GM18909 (cell line): ENCODE measurements around the gene GCNT2.
A peak's percentile ranks its signal among the peaks of the same experiment; 100 is the strongest.
"Not testable (repeated sequence)": the region's sequence is repeated elsewhere in the genome, so short reads cannot be mapped to it uniquely, and the experiment has no call there.

Experiments
- ATAC-seq: cut with Tn5 transposase; IDR thresholded peaks from one replicate; pipeline ENCODE4 v1.9.1; 2021; ENCODE audit warnings: mild to moderate bottlenecking; ENCODE audit not compliant: unreplicated experiment, poor library complexity

The GCNT2 gene

DNA sequence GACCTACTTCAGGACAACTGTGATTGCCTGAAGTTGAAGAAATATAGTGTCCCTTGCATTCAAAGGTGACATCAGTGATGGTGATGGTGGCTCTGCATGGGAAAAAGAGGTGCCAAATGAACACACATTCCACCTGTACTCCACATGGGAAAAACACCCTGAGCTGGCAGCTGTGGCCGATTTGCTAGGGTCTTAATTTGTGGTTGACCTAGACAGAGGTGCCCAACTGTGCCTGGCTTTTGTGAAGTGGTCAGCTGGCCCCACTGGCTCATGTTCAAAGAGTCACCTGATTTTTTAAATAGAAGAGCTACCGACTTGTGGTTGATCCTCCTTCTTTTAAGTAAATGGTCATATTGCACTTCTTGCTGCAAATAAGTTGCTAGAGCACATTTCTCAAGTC is 7.6 kb upstream of the GCNT2 start:
- ATAC-seq, result no peak

DNA sequence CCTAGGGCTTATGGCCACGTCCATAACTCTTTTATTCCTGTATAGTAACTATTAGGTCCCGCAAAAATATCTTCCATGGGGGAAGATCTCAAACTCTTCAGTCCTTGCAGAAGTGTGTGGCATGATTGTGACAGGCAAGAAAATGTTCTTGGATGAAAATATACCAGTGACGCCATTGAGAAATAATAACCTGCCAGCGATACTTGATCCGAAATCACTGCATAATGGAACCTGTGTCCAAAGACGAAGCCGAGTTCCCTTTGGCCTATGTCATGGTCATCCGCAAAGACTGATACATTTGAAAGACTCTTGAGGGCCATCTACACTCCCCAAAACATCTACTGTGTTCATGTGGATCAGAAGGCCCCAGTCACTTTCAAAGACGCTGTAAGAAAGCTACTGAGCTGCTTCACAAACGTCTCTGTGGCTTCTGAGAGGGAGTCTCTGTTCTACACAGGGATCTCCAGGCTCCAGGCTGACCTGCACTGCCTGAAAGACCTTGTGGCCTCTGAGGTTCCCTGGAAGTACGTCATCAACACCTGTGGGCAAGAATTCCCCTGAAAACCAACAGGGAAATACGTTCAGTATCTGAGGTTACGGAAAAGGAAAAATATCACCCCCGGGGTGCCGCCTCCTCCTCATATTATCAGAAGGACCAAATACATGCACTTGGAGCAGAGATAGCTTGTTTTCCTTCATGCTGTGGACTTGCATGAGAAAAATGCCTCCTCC is 6.9 kb upstream of the GCNT2 start:
- no peak for ATAC-seq

DNA sequence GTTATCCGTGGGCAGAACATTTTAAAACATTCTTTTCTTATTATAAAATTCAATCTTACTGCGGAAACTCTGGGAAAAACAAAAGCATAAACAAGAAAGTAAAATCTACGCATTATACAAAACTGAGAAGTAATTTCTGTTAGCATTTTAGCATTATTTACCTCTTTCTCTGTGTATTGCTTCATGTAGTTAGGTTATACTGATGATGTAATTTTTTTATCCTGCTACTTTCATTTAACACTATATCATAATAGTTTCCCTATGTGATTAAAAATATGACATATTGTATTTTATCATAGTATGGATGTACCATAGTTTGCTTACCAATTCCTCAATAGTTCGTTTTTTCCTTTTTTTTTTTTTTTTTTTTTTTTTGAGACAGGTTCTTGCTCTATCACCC is 4.2 kb upstream of the GCNT2 start:
- ATAC-seq, result no peak

DNA sequence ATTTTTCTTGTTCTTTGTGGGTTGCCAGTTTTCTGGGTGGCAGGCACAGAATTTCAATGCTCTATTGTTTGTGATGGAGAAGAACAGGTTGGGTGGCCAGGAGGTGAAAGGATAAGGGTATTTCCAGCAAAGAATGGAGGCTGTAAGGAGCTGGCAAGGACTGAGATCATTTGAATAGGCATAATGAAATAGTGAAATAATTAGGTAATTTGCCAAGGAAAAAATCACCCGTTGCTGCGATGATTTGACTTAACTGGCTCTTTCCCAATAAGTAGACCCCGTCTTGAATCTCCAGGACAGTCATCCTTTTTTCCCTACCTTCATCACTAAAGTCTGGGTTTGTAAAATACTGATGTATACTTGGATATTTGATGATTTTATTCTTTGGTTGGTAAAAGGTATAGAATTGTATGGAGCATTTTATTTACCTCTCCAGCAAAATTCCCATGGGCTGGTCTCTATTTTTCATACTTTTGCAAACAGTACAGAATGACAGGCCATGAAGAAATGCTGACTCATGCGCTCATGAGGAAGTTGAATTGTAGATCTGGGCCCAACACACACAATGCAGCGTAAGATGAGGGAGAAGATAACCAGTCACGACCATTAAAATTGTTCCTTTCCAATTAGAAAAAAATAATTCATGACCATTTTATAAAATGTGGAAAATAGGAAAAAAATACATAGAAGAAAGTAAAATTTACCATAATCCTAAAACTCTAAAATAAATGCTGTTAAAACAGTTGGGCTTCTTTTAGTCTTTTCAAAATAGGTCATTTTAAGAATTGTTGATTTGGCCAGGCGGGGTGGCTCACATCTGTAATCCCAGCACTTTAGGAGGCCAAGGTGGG is 2.4 kb upstream of the GCNT2 start:
- no peak for ATAC-seq

DNA sequence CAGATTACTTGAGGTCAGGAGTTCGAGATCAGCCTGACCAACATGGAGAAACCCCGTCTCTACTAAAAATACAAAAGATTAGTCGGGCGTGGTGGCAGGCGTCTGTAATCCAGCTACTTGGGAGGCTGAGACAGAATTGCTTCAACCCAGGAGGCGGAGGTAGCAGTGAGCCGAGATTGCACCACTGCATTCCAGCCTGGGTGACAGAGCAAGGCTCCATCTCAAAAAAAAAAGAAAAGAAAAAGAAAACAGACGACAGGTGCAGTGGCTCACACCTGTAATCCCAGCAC is 1.8 kb upstream of the GCNT2 start:
- not testable (repeated sequence) for ATAC-seq

DNA sequence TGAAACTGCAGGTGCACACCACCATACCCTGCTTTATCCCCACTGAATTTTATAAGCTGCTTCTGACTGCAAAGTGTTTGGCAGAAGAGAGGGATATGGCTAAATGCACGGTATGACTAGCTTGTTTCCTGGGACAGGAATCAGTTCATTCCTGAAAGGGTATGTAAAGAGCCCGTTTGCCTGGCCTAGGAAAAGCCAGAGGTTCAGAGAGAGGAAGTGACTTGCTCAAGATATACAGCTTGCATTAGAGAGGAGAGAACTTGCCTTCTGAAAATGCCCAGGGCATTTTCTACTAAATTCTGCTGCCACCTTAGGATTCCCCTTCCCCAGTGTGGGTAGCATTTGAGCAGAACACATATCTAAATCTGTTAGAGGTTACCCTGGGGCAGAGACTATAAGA is 683 bp upstream of the GCNT2 start:
- ATAC-seq, result peak; percentile 11

DNA sequence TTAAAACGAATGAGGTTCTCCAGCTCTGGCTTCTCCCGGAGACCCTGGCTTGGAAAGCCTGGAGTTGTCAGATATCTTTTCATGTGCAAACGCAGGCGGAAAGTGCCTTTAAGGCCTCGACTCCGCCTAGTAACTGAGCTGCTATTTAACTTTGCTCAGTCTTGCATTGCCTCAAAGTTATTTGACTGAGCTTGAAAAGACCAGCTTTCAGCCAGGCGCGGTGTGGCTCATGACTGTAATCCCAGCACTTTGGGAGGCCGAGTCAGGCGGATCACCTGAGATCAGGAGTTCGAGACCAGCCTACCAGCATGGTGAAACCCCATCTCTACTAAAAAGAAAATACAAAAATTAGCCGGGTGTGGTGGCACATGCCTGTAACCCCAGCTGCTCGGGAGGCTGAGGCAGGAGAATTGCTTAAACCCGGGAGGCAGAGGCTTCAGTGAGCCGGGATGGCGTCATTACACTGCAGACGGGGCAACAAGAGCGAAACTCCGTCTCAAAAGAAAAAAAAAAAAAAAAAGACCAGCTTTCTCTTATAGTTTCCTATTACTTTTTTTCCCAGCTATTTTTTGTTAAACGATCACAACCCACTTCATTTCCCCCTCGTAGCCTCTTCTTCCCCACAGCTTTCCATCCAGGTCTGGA is 1.9 kb downstream of the GCNT2 start:
- no peak for ATAC-seq

DNA sequence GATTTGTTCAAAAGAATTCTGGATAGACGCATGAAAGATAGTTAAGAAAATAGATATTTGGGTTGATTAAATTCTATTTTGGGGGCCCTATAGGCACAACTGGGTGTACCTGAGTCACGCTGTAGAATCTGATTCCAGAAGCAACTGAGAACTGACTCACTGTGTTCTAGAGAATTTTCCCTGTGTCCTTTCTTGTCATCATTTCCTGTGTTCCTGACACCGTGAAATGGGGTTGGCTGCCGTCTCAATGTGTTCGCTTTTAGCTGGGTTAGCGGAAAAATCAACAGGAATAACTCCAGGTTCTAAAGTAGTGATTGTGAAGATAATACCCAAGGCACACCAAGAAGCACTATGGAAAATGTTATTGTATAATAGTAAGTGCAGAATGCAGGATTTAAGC is 5.0 kb downstream of the GCNT2 start:
- no peak for ATAC-seq

DNA sequence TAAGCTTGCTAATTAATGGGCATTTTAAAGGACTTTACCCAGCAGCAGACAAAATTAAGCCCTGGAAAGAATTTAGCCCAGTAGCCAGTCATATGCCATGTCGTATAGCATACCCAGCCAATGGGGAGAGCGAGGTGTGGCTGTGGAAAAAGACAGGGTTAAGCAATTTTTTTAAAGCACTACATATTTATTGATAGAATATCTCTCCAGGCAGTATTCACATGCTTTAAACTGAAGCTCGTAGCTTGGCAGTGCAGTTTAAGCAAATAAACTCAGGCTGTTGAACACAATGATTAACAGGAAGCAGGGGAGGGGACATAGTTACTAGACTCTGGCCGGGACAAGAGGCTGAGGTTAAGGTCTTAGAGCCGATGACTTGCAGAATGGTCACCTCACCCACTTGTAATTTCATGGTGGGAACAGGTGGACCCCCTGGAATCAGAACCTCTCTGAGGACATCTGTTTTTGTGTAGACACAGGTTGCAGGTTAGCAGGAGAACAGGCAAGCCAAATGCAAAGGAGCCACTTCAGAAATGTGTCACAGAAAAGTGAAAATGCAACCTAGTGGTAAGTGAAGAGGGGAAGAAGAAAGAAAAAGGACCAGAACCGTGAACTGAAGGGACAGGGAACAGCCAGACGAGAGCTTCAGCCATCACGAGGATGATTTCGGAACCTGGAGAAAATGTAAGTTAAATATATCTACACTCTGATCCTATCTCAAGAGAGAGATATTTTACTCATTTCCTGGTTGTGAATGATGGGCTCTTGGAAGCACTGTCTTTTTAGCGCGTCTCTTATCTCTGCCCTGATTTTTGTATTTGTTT is 7.2 kb downstream of the GCNT2 start:
- peak; percentile 71 for ATAC-seq

DNA sequence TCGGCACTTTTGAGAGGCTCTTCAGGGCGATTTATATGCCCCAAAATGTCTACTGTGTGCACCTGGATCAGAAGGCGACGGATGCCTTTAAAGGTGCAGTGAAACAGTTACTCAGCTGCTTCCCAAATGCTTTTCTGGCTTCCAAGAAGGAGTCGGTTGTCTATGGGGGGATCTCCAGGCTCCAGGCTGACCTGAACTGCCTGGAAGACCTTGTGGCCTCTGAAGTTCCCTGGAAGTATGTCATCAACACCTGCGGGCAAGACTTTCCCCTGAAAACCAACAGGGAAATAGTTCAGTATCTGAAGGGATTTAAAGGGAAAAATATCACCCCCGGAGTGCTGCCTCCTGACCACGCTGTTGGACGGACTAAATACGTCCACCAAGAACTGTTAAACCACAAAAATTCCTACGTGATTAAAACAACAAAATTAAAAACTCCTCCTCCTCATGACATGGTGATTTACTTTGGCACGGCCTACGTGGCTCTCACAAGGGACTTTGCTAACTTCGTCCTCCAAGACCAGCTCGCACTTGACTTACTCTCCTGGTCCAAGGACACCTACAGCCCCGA is 8.2 kb downstream of the GCNT2 start:
- ATAC-seq, result no peak

DNA sequence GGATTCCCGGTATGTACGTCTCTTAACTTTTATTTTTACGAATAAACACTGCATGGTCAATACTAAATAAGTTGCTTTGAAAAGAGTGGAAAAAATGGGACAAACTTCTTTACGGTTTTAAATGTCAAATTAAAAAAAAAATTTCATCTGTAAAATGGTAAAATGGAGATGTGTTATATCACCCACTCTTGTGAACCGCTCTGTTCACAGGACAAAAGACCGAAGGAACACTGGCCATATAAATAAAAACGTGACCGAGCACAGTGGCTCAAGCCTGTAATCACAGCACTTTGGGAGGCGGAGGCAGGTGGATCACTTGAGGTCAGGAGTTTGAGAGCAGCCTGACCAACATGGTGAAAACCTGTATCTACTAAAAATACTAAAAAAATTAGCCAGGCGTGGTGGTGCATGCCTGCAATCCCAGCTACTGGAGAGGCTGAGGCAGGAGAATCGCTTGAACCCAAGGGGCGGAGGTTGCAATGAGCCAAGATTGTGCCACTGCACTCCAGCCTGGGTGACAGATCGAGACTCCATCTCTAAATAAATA is 8.8 kb downstream of the GCNT2 start:
- ATAC-seq, result not testable (repeated sequence)

DNA sequence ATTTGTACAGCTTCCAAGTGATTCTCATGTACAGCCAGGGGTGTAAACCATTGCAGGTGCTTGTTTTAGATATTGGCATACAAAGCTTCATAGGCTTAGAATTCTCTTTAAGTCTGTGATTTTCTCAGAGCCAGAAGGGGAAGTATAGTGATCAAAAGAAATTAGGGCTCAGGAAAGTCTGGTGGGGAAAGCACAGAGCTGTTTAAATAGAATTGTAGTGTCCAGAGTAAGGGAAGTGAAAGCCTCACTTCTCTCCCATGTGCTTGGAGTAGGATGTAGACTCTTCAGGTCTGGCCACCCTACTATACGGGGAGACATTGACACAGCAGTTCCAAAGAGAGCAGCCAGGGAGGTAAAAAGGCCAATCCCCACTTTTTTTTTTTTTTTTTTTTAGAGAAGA is 10.4 kb downstream of the GCNT2 start:
- ATAC-seq, result no peak

DNA sequence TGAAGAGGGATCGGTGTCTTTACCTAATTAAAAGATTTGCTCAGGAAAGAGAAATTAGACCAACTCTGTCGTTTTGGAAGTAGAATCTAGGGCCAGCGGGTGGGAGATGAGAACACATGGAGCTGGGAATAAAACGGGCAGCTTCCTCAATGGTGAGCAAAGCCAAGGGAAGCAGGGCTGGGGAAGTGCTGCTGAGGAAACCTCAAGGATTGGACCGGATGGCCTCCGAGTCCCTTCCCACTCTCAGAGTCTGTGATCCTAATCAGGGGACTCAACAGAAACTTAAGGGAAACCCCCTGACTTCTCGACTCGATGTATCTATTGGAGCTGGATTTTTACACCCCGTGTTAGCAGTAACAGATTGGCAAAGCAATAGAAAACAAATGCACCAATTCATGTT is 10.8 kb downstream of the GCNT2 start:
- ATAC-seq, result no peak

DNA sequence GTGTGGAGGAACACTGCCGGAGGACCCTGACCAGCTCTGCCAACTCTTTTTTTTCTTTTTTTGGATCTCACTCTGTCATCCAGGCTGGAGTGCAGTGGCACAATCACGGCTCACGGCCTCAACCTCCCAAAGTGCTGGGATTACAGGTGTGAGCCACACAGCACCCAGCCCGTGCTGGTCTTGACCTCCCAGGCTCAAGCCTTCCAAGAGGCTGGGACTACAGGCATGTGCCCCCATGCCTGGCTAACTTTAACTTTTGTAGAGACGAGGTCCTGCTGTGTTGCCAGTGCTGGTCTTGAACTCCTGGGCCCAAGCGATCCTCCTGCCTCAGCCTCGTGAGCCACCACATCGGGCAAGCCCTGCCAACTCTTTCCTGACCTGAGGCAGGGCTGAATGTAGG is 11.2 kb downstream of the GCNT2 start:
- no peak for ATAC-seq

DNA sequence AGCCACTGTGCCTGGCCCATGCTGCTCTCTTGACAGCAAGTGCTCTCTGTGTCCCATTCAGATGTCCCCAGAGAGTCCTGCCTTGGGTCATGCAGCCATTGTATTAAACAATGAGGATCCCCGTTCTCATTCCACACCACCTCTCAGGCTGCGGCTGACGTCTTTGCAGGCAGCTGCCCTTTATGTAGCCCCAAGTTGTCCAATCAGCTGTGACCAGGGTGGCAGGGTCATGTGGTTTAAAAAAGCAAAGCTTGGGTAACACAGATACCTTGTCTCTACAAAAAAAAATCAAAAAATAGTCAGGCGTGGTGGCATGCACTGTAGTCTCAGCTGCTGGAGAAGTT is 13.2 kb downstream of the GCNT2 start:
- peak; percentile 28 for ATAC-seq

DNA sequence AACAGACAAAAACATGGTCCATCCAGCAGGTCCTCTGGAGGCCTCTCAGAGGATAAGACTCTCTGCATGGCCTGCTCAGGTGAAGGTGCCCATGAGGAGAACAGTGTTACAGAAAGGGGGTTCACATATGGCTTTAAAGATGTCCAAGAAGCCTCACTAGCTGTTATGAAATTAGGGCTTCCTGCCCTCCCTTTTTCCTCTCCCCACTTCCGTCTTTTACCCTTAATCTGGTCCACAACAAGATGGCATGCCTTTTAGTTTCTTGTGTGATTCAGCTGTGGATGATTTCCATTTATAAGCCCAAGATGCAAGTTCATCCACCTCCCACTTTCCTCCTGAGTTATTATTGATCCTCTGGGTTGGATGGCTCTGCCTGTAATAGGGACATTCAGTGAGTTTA is 14.0 kb downstream of the GCNT2 start:
- no peak for ATAC-seq

DNA sequence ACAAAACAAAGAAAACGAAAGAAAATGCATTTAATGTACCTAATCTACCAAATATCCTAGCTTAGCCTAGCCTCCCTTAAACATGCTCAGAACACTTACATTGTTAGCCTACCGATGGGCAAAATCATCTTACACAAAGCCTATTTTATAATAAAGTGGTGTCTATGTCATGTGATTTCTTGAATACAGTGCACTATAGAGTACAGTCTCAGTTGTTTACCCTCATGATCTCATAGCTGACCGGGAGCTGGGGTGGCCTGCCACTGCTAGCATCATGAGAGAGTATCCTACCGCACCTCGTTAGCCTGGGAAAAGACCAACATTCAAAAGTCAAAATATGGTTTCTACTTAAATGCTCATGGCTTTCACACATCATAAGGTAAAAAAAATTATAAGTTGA is 16.6 kb downstream of the GCNT2 start:
- ATAC-seq, result no peak

DNA sequence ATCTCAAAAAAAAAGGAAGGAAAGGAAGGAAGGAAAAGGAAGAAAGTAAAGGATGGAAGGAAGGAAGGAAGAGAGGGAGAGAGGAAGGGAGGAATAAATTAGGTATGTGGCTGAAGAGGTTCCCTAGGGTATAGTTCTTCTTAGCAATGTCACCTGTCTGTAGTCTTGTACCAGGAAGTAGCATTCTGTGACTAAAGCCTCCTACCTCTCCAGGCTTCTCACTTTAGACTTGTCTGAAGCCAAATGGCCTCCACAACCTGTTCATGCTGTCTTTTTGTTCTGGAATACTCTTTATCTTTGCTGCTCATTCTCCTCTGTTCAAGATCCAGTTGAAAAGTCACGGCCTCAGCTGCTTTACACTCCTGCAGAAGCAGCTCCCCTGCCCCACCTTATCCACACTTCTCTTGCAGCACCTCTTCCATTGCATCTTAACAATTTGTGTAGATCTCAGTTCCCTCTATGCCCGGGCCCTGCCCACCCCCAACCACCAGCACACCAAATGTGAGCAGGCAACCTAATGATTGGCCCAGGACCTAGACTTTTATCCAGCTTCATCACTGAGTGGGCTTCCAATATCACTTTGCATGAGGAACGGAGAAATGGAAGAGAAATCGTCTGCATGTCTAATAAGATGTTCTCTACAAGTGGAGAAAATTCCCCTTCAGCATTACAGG is 19.1 kb downstream of the GCNT2 start:
- ATAC-seq, result peak; percentile 39

DNA sequence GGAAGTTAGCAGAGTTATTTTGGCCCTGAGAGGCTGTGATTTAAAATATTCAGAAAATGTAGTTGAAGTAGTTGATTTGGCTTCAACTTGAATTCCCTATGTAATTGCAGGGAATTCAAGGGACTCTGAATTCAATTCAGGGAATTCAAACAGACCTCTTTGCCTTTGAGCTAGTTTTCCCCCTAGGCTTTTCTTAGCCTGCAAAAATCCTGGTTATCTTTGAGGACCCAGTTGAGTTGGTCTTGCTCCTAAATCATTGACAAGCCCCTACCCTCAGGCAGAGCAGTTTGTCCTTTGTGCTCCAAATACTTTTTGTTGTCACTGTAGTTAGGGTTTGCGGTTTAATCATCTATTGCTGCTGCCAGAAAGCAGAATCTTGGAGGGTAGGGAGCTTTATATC is 20.4 kb downstream of the GCNT2 start:
- no peak for ATAC-seq

DNA sequence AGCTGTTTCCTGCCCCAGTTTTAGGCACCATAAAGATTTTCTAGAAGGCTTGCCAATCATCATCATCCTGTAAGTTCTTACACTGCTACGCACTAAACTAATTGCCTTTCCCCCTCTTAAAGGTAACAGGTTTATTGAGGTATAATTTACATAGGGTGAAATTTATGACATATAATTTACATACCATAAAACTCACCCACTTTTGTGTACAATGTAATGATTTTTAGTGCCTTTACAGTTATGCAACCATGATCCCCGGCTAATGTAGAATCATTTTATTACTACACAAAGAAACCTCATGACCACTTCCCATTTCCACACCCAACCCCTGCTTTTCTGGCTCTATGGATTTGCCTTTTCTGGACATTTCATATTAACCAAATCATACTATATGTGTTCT is 21.1 kb downstream of the GCNT2 start:
- no peak for ATAC-seq
